Measurements from ENCODE around the gene IL13RA1.
"Not testable (repeated sequence)": the region's sequence is repeated elsewhere in the genome, so short reads cannot be mapped to it uniquely, and the experiment has no call there.

IL13RA1 gene

GRCh38 chrX:118718737-118719136, 8.7 kb upstream of the IL13RA1 start:
- no peaks in the 10 kb centered on the region for H3K9me3 Mint-ChIP-seq
- no peaks in the 10 kb centered on the region for H3K4me1 Mint-ChIP-seq (ENCODE audit: low read depth)
- no peak for DNase-seq (ENCODE audit: low spot score)

GRCh38 chrX:118720058-118720707, 7.2 kb upstream of the IL13RA1 start:
- Mint-ChIP-seq H3K4me3 (no peak overlapping the region), H3K9me3 (no peaks in the 10 kb centered on the region), H3K27ac (no peak overlapping the region), H3K36me3 (ENCODE audit: low read depth) (no peaks in the 10 kb centered on the region), H3K4me1 (ENCODE audit: low read depth) (no peaks in the 10 kb centered on the region), H3K27me3 (ENCODE audit: low read depth) (no peaks in the 10 kb centered on the region)
- DNase-seq (ENCODE audit: low spot score) = no peak

More at GRCh38 chrX:118718737-118719136, 8.7 kb upstream of the IL13RA1 start:
- Mint-ChIP-seq H3K36me3 (ENCODE audit: low read depth) (no peaks in the 10 kb centered on the region), H3K27ac (no peak overlapping the region), H3K4me3 (no peak overlapping the region), H3K27me3 (ENCODE audit: low read depth) (no peaks in the 10 kb centered on the region)

- H3K9me3 Mint-ChIP-seq = no peaks in the 10 kb centered on the region
- H3K4me3 Mint-ChIP-seq = no peak overlapping the region
- no peak for DNase-seq (ENCODE audit: low spot score)
- H3K4me1 Mint-ChIP-seq (ENCODE audit: low read depth) = peaks cover 3% of the 10 kb centered on the region
- no peak overlapping the region for H3K27ac Mint-ChIP-seq
- H3K27me3 Mint-ChIP-seq (ENCODE audit: low read depth) = peaks cover 18% of the 10 kb centered on the region
- no peaks in the 10 kb centered on the region for H3K36me3 Mint-ChIP-seq (ENCODE audit: low read depth)
These were observed 4.0 kb upstream of the IL13RA1 start for GRCh38 chrX:118723376-118723775.

- Mint-ChIP-seq H3K4me1 (ENCODE audit: low read depth) (peaks cover 3% of the 10 kb centered on the region), H3K4me3 (no peak overlapping the region), H3K36me3 (ENCODE audit: low read depth) (no peaks in the 10 kb centered on the region), H3K27ac (no peak overlapping the region), H3K9me3 (no peaks in the 10 kb centered on the region), H3K27me3 (ENCODE audit: low read depth) (peaks cover 27% of the 10 kb centered on the region)
- DNase-seq (ENCODE audit: low spot score) = no peak
These were observed 3.0 kb upstream of the IL13RA1 start for GRCh38 chrX:118724365-118724764.

- H3K4me1 Mint-ChIP-seq (ENCODE audit: low read depth) = peaks cover 3% of the 10 kb centered on the region
- H3K27me3 Mint-ChIP-seq (ENCODE audit: low read depth) = peaks cover 31% of the 10 kb centered on the region
- H3K4me3 Mint-ChIP-seq = no peak overlapping the region
- no peaks in the 10 kb centered on the region for H3K36me3 Mint-ChIP-seq (ENCODE audit: low read depth)
- no peak for DNase-seq (ENCODE audit: low spot score)
- no peaks in the 10 kb centered on the region for H3K9me3 Mint-ChIP-seq
- no peak overlapping the region for H3K27ac Mint-ChIP-seq
These were observed 2.6 kb upstream of the IL13RA1 start for GRCh38 chrX:118724775-118725174.

GRCh38 chrX:118726396-118726795, 1.0 kb upstream of the IL13RA1 start:
- H3K36me3 Mint-ChIP-seq (ENCODE audit: low read depth) = no peaks in the 10 kb centered on the region
- peak overlapping the region; percentile 48 for H3K4me3 Mint-ChIP-seq
- H3K27ac Mint-ChIP-seq = no peak overlapping the region
- H3K4me1 Mint-ChIP-seq (ENCODE audit: low read depth) = peaks cover 3% of the 10 kb centered on the region
- no peak for DNase-seq (ENCODE audit: low spot score)
- H3K27me3 Mint-ChIP-seq (ENCODE audit: low read depth) = peaks cover 42% of the 10 kb centered on the region
- H3K9me3 Mint-ChIP-seq = no peaks in the 10 kb centered on the region

GRCh38 chrX:118727686-118728339, 407 bp downstream of the IL13RA1 start:
- H3K27me3 Mint-ChIP-seq (ENCODE audit: low read depth) = peaks cover 46% of the 10 kb centered on the region
- no peak overlapping the region for H3K27ac Mint-ChIP-seq
- peaks cover 3% of the 10 kb centered on the region for H3K4me1 Mint-ChIP-seq (ENCODE audit: low read depth)
- no peaks in the 10 kb centered on the region for H3K36me3 Mint-ChIP-seq (ENCODE audit: low read depth)
- DNase-seq (ENCODE audit: low spot score) = no peak
- H3K4me3 Mint-ChIP-seq = no peak overlapping the region
- no peaks in the 10 kb centered on the region for H3K9me3 Mint-ChIP-seq

GRCh38 chrX:118729042-118729652, 1.7 kb downstream of the IL13RA1 start:
- H3K9me3 Mint-ChIP-seq = no peaks in the 10 kb centered on the region
- no peak overlapping the region for H3K4me3 Mint-ChIP-seq

GRCh38 chrX:118730500-118731247, 3.3 kb downstream of the IL13RA1 start:
- Mint-ChIP-seq H3K27ac (no peak overlapping the region), H3K36me3 (ENCODE audit: low read depth) (no peaks in the 10 kb centered on the region), H3K27me3 (ENCODE audit: low read depth) (peaks cover 47% of the 10 kb centered on the region), H3K4me3 (no peak overlapping the region), H3K9me3 (peaks cover 3% of the 10 kb centered on the region), H3K4me1 (ENCODE audit: low read depth) (peaks cover 6% of the 10 kb centered on the region)
- DNase-seq (ENCODE audit: low spot score) = no peak

More at GRCh38 chrX:118729042-118729652, 1.7 kb downstream of the IL13RA1 start:
- H3K27ac Mint-ChIP-seq = no peak overlapping the region
- DNase-seq (ENCODE audit: low spot score) = no peak
- H3K27me3 Mint-ChIP-seq (ENCODE audit: low read depth) = peaks cover 47% of the 10 kb centered on the region
- peaks cover 3% of the 10 kb centered on the region for H3K4me1 Mint-ChIP-seq (ENCODE audit: low read depth)
- no peaks in the 10 kb centered on the region for H3K36me3 Mint-ChIP-seq (ENCODE audit: low read depth)

- H3K4me3 Mint-ChIP-seq, H3K9me3 Mint-ChIP-seq: not testable (repeated sequence)
These were observed 5.1 kb downstream of the IL13RA1 start for GRCh38 chrX:118732551-118732950.

GRCh38 chrX:118734909-118735308, 7.5 kb downstream of the IL13RA1 start:
- H3K9me3 Mint-ChIP-seq = peaks cover 8% of the 10 kb centered on the region
- H3K4me1 Mint-ChIP-seq (ENCODE audit: low read depth) = peaks cover 3% of the 10 kb centered on the region
- H3K27ac Mint-ChIP-seq = no peak overlapping the region
- H3K4me3 Mint-ChIP-seq = no peak overlapping the region
- H3K36me3 Mint-ChIP-seq (ENCODE audit: low read depth) = no peaks in the 10 kb centered on the region
- no peak for DNase-seq (ENCODE audit: low spot score)
- H3K27me3 Mint-ChIP-seq (ENCODE audit: low read depth) = peaks cover 24% of the 10 kb centered on the region

More at GRCh38 chrX:118732551-118732950, 5.1 kb downstream of the IL13RA1 start:
- H3K36me3 Mint-ChIP-seq (ENCODE audit: low read depth); H3K27ac Mint-ChIP-seq; H3K4me1 Mint-ChIP-seq (ENCODE audit: low read depth); DNase-seq (ENCODE audit: low spot score): not testable (repeated sequence)
- peaks cover 42% of the 10 kb centered on the region for H3K27me3 Mint-ChIP-seq (ENCODE audit: low read depth)

- DNase-seq (ENCODE audit: low spot score) = no peak
- Mint-ChIP-seq H3K27ac (no peak overlapping the region), H3K4me3 (no peak overlapping the region), H3K36me3 (ENCODE audit: low read depth) (no peaks in the 10 kb centered on the region), H3K4me1 (ENCODE audit: low read depth) (peaks cover 3% of the 10 kb centered on the region), H3K27me3 (ENCODE audit: low read depth) (peaks cover 14% of the 10 kb centered on the region), H3K9me3 (peaks cover 8% of the 10 kb centered on the region)
These were observed 9.1 kb downstream of the IL13RA1 start for GRCh38 chrX:118736394-118737010.

GRCh38 chrX:118739577-118739976, 12.2 kb downstream of the IL13RA1 start:
- peaks cover 11% of the 10 kb centered on the region for H3K27me3 Mint-ChIP-seq (ENCODE audit: low read depth)
- peaks cover 8% of the 10 kb centered on the region for H3K9me3 Mint-ChIP-seq
- peaks cover 3% of the 10 kb centered on the region for H3K4me1 Mint-ChIP-seq (ENCODE audit: low read depth)
- no peak overlapping the region for H3K4me3 Mint-ChIP-seq
- DNase-seq (ENCODE audit: low spot score) = no peak
- H3K27ac Mint-ChIP-seq = no peak overlapping the region
- no peaks in the 10 kb centered on the region for H3K36me3 Mint-ChIP-seq (ENCODE audit: low read depth)

Measured in T-helper 2 cell treated with Interferon-gamma antibody and Interleukin-4, amounts not matched to agents 5 μg/mL and 100 μg/mL, for 36 hours (primary cell).